Activated T-helper 1 cell treated with Interleukin-2 at 50 U/mL for 16 hours (primary cell): ENCODE data around the gene LRP10.

Experiments used
- DNase-seq: peaks from one replicate; pipeline ENCODE4 v3.0.0-alpha.2; 2020; ENCODE audit warnings: low read depth

LRP10 gene

GRCh38 chr14:22865424-22866405 lies 5.8 kb upstream of the LRP10 start:
- no peak for DNase-seq

- no peak for DNase-seq
These were observed 4.7 kb upstream of the LRP10 start for GRCh38 chr14:22866874-22867273.

- DNase-seq: no peak
These were observed 723 bp upstream of the LRP10 start for GRCh38 chr14:22870811-22871223.

GRCh38 chr14:22872033-22872832 lies 693 bp downstream of the LRP10 start:
- DNase-seq: peak; percentile 52

- DNase-seq: no peak
These were observed 1.4 kb downstream of the LRP10 start for GRCh38 chr14:22872833-22873520.

GRCh38 chr14:22875003-22875747 lies 3.6 kb downstream of the LRP10 start:
- no peak for DNase-seq

GRCh38 chr14:22875748-22876319 lies 4.3 kb downstream of the LRP10 start:
- no peak for DNase-seq

GRCh38 chr14:22877000-22877501 lies 5.5 kb downstream of the LRP10 start:
- no peak for DNase-seq

GRCh38 chr14:22878271-22879246 lies 7.0 kb downstream of the LRP10 start:
- DNase-seq: no peak

- DNase-seq: no peak
These were observed 10.5 kb downstream of the LRP10 start for GRCh38 chr14:22882064-22882463.

- no peak for DNase-seq
These were observed 11.1 kb downstream of the LRP10 start for GRCh38 chr14:22882529-22883172.

- DNase-seq: no peak
These were observed 11.8 kb downstream of the LRP10 start, which contains the start of gene REM2 for GRCh38 chr14:22883173-22883976. Gene REM2 (plus strand): TSS chr14:22883222. CDS start chr14:22883288, 66 bp downstream.

GRCh38 chr14:22884076-22884737 lies 12.7 kb downstream of the LRP10 start:
- DNase-seq: no peak

GRCh38 chr14:22884738-22885523 lies 13.4 kb downstream of the LRP10 start:
- no peak for DNase-seq

- no peak for DNase-seq
These were observed 14.4 kb downstream of the LRP10 start for GRCh38 chr14:22885975-22886374.

- peak; percentile 75 for DNase-seq
These were observed 15.1 kb downstream of the LRP10 start for GRCh38 chr14:22886500-22887259.
